GM12878 (cell line): ENCODE data around the gene YWHAQ. TPM values are rescaled to one million over a fixed set of nuclear protein-coding genes. Genes with fewer than 3 reads are reported as not detected.

ENCODE experiments used
- BACH1 ChIP-seq: fragments of 450-650 bp; IDR thresholded peaks from 2 replicates; pipeline ENCODE4 v1.6.1; 2017; ENCODE audit warnings: mild to moderate bottlenecking, borderline replicate concordance
- BHLHE40 ChIP-seq, 2 experiments: fragments of 450-650 bp in 1 of 2; IDR thresholded peaks; 2 replicates each; pipeline ENCODE4 v1.6.1; 2011 to 2017; ENCODE audit warnings: low read depth in 2 of 2, borderline replicate concordance in 1 of 2, improper control_type of control experiment in 1 of 2, low read length in 1 of 2, mild to moderate bottlenecking in 1 of 2
- ETV6 ChIP-seq, 2 experiments: fragments of 450-650 bp in 1 of 2; IDR thresholded peaks in 1 of 2; conservative IDR thresholded peaks in 1 of 2; 2 replicates each; pipeline ENCODE4 v1.6.1; 2014; ENCODE audit warnings: antibody characterized with exemption in 1 of 2, borderline replicate concordance in 1 of 2, low read depth in 1 of 2, mild to moderate bottlenecking in 1 of 2, moderate library complexity in 1 of 2
- FOXM1 ChIP-seq: IDR thresholded peaks from 2 replicates; pipeline ENCODE4 v1.6.1; 2012; ENCODE audit warnings: low read depth, mild to moderate bottlenecking, inconsistent platforms, low read length, moderate library complexity
- NR2C2 ChIP-seq: IDR thresholded peaks from 2 replicates; pipeline ENCODE4 v1.6.1; 2011; ENCODE audit warnings: borderline replicate concordance, low read depth; ENCODE audit not compliant: control insufficient read depth, insufficient read length
- RB1 ChIP-seq: fragments of 450-650 bp; formaldehyde crosslinking; IDR thresholded peaks from 2 replicates; pipeline ENCODE4 v1.6.1; 2017; ENCODE audit warnings: mild to moderate bottlenecking, borderline replicate concordance
- SUPT20H ChIP-seq: IDR thresholded peaks from 2 replicates; pipeline ENCODE4 v1.6.1; 2011; ENCODE audit warnings: low read depth, mild to moderate bottlenecking, low read length, moderate library complexity, borderline replicate concordance; ENCODE audit not compliant: control insufficient read depth
- TCF3 ChIP-seq: IDR thresholded peaks from 2 replicates; pipeline ENCODE4 v1.6.1; 2012; ENCODE audit warnings: low read depth, mild to moderate bottlenecking, low read length, borderline replicate concordance; ENCODE audit not compliant: insufficient read depth
- WRNIP1 ChIP-seq: IDR thresholded peaks from 2 replicates; pipeline ENCODE4 v1.6.1; 2011; ENCODE audit warnings: low read depth, low read length, improper control_type of control experiment, borderline replicate concordance
- polyA plus RNA-seq, 11 experiments: library from polyadenylated mRNA; depleted of rRNA in 4 of 11; unstranded in 6 of 11; stranded (reverse) in 5 of 11; fragments of >200 nt; fragmentation: Nextera tagmentation in 4 of 11; fragmentation: Illumina TruSeq in 1 of 11; extraction: Ambion mirVana in 4 of 11; extraction: Trizol in 1 of 11; gene quantifications; 1 replicate in 1 of 11; 2 replicates in 10 of 11; pipeline versions ENCODE4 v1.2.1 to v1.2.3, GENCODE V29; 2011 to 2016; ENCODE audit warnings: inconsistent platforms in 2 of 11, missing spikeins in 2 of 11, low read depth in 1 of 11
- total RNA-seq, 4 experiments: library from RNA; depleted of rRNA in 3 of 4; stranded (reverse); fragments of >200 nt in 3 of 4; fragmentation: Illumina TruSeq in 1 of 4; extraction: Trizol in 1 of 4; gene quantifications; 2 replicates each; pipeline versions ENCODE4 v1.2.1 to v1.2.3, GENCODE V29; 2013 to 2021
- TF ChIP-seq, protein P1 (sequence below): IDR thresholded peaks from 2 replicates; pipeline ENCODE4 v1.6.1; 2012; ENCODE audit warnings: improper control_type of control experiment, low read depth, low read length; ENCODE audit not compliant: insufficient replicate concordance
- TF ChIP-seq, protein P2 (sequence below): fragments of 450-650 bp; IDR thresholded peaks from 2 replicates; pipeline ENCODE4 v1.6.1; 2017; ENCODE audit warnings: mild to moderate bottlenecking, low read depth, inconsistent platforms; ENCODE audit not compliant: poor library complexity, severe bottlenecking
- TF ChIP-seq, protein P3 (sequence below): fragments of 450-650 bp; IDR thresholded peaks from 2 replicates; pipeline ENCODE4 v1.6.1; 2016; ENCODE audit warnings: mild to moderate bottlenecking
- TF ChIP-seq, protein P4 (sequence below), 3 experiments: IDR thresholded peaks in 2 of 3; conservative IDR thresholded peaks in 1 of 3; 2 replicates each; pipeline ENCODE4 v1.5.1; 2011; ENCODE audit warnings: low read depth in 3 of 3, low read length in 3 of 3, mild to moderate bottlenecking in 3 of 3, control low read depth in 2 of 3, moderate library complexity in 2 of 3, inconsistent platforms in 1 of 3, mixed read lengths in 1 of 3; ENCODE audit not compliant: control insufficient read depth in 2 of 3, insufficient read depth in 1 of 3; ENCODE audit errors: extremely low read depth in 1 of 3
- TF ChIP-seq, protein P5 (sequence below): IDR thresholded peaks from 2 replicates; pipeline ENCODE4 v1.6.1; 2011; ENCODE audit warnings: borderline replicate concordance, low read depth, mild to moderate bottlenecking, moderate library complexity, mixed read lengths, low read length; ENCODE audit not compliant: insufficient read depth; ENCODE audit errors: extremely low read length

Gene YWHAQ
- total and polyA plus RNA-seq, 10 of the 15 experiments (the other 5 are each of a cell fraction or from before 2014, with no cell fraction given), result 63.0 to 515 (median 219) TPM

DNA sequence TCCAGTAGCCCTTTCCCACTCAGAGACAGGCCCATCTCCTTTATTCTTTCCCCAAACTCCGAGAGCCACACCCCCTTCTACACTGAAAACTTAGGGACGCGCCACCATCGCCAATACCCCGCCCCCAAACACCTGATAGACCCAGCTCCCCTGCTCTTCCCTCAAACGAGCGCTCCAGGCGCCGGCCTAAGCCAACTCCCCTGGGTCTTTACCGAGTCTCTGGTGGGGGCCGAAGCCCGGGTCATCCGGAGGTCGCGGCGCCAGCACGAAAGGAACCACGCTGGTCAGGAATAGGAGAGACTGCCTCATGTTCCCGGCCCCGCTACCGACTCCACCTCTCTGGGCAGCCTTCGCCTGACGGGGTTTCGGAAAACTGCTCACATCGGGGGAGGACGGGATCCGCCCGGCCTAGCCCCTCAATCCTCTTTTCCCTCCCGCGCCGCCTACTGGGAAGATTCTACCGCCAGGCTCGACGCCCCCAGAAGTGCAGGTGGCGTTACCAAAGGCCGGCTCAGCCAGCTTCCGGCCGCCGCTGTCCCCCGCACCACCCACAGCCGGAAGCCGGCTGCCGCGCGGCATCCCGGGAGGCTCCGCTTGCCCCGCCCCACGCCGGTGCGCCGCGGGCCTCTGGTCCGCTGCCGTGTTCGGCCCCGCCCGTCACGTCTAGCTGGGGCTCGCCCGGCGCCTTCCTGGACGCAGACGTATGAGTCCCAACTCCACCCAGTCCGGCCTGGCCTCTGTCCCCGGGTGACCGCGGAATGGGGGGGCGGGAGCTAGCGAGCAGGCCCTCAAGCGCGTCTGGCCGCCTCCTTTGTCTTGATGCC is 75.3 kb downstream of the YWHAQ start, which contains the start of gene ADAM17 (continued):
- TF ChIP-seq, protein P1, sequence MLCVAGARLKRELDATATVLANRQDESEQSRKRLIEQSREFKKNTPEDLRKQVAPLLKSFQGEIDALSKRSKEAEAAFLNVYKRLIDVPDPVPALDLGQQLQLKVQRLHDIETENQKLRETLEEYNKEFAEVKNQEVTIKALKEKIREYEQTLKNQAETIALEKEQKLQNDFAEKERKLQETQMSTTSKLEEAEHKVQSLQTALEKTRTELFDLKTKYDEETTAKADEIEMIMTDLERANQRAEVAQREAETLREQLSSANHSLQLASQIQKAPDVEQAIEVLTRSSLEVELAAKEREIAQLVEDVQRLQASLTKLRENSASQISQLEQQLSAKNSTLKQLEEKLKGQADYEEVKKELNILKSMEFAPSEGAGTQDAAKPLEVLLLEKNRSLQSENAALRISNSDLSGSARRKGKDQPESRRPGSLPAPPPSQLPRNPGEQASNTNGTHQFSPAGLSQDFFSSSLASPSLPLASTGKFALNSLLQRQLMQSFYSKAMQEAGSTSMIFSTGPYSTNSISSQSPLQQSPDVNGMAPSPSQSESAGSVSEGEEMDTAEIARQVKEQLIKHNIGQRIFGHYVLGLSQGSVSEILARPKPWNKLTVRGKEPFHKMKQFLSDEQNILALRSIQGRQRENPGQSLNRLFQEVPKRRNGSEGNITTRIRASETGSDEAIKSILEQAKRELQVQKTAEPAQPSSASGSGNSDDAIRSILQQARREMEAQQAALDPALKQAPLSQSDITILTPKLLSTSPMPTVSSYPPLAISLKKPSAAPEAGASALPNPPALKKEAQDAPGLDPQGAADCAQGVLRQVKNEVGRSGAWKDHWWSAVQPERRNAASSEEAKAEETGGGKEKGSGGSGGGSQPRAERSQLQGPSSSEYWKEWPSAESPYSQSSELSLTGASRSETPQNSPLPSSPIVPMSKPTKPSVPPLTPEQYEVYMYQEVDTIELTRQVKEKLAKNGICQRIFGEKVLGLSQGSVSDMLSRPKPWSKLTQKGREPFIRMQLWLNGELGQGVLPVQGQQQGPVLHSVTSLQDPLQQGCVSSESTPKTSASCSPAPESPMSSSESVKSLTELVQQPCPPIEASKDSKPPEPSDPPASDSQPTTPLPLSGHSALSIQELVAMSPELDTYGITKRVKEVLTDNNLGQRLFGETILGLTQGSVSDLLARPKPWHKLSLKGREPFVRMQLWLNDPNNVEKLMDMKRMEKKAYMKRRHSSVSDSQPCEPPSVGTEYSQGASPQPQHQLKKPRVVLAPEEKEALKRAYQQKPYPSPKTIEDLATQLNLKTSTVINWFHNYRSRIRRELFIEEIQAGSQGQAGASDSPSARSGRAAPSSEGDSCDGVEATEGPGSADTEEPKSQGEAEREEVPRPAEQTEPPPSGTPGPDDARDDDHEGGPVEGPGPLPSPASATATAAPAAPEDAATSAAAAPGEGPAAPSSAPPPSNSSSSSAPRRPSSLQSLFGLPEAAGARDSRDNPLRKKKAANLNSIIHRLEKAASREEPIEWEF, result no peak
- TF ChIP-seq TCF3, result peak; percentile 52; the same call in 1 of the 2 replicates
- TF ChIP-seq WRNIP1, result no peak
- TF ChIP-seq, protein P2, sequence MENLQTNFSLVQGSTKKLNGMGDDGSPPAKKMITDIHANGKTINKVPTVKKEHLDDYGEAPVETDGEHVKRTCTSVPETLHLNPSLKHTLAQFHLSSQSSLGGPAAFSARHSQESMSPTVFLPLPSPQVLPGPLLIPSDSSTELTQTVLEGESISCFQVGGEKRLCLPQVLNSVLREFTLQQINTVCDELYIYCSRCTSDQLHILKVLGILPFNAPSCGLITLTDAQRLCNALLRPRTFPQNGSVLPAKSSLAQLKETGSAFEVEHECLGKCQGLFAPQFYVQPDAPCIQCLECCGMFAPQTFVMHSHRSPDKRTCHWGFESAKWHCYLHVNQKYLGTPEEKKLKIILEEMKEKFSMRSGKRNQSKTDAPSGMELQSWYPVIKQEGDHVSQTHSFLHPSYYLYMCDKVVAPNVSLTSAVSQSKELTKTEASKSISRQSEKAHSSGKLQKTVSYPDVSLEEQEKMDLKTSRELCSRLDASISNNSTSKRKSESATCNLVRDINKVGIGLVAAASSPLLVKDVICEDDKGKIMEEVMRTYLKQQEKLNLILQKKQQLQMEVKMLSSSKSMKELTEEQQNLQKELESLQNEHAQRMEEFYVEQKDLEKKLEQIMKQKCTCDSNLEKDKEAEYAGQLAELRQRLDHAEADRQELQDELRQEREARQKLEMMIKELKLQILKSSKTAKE, result peak; percentile 17
- TF ChIP-seq RB1, result peak; percentile 48; the same call in 1 of the 2 replicates
- TF ChIP-seq, protein P3, sequence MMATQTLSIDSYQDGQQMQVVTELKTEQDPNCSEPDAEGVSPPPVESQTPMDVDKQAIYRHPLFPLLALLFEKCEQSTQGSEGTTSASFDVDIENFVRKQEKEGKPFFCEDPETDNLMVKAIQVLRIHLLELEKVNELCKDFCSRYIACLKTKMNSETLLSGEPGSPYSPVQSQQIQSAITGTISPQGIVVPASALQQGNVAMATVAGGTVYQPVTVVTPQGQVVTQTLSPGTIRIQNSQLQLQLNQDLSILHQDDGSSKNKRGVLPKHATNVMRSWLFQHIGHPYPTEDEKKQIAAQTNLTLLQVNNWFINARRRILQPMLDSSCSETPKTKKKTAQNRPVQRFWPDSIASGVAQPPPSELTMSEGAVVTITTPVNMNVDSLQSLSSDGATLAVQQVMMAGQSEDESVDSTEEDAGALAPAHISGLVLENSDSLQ, result peak; percentile 70
- TF ChIP-seq, protein P4, sequence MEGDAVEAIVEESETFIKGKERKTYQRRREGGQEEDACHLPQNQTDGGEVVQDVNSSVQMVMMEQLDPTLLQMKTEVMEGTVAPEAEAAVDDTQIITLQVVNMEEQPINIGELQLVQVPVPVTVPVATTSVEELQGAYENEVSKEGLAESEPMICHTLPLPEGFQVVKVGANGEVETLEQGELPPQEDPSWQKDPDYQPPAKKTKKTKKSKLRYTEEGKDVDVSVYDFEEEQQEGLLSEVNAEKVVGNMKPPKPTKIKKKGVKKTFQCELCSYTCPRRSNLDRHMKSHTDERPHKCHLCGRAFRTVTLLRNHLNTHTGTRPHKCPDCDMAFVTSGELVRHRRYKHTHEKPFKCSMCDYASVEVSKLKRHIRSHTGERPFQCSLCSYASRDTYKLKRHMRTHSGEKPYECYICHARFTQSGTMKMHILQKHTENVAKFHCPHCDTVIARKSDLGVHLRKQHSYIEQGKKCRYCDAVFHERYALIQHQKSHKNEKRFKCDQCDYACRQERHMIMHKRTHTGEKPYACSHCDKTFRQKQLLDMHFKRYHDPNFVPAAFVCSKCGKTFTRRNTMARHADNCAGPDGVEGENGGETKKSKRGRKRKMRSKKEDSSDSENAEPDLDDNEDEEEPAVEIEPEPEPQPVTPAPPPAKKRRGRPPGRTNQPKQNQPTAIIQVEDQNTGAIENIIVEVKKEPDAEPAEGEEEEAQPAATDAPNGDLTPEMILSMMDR (IDR thresholded peaks at IDR 0.05 in 2 of 3, conservative IDR thresholded peaks at IDR 0.05 in 1 of 3; ENCODE audit: control insufficient read depth in 2 of 3, extremely low read depth in 1 of 3, insufficient read depth in 1 of 3, low read depth in 3 of 3, low read length in 3 of 3), result peak; percentile 43 to 48 (median 47); a peak in 5 of 6 replicates
- TF ChIP-seq, protein P5, sequence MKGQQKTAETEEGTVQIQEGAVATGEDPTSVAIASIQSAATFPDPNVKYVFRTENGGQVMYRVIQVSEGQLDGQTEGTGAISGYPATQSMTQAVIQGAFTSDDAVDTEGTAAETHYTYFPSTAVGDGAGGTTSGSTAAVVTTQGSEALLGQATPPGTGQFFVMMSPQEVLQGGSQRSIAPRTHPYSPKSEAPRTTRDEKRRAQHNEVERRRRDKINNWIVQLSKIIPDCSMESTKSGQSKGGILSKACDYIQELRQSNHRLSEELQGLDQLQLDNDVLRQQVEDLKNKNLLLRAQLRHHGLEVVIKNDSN, result no peak
- no peak for TF ChIP-seq NR2C2
- TF ChIP-seq BHLHE40 (IDR thresholded peaks at IDR 0.05; ENCODE audit: borderline replicate concordance in 1 of 2, low read depth in 2 of 2, low read length in 1 of 2), result peak; percentile 55 to 80; a peak in 3 of 4 replicates
- no peak for TF ChIP-seq SUPT20H
- TF ChIP-seq FOXM1, result no peak
- peak in 1 of 2 experiments; percentile 15; a peak in 1 of 4 replicates for TF ChIP-seq ETV6 (conservative IDR thresholded peaks at IDR 0.05 in 1 of 2, IDR thresholded peaks at IDR 0.05 in 1 of 2; ENCODE audit: borderline replicate concordance in 1 of 2, low read depth in 1 of 2)
- TF ChIP-seq BACH1, result peak; percentile 90
